Adrenal gland (tissue), 12 donors: ENCODE results near the gene UBALD2. TPM values are rescaled to one million over a fixed set of nuclear protein-coding genes. Genes with fewer than 3 reads are reported as not detected.

ENCODE experiments used
- DNase-seq, 7 donors: peaks; one replicate each; pipeline ENCODE4 v3.0.0-alpha.2; 2019 to 2020
- H3K27ac ChIP-seq, 5 donors: fragments of 200-600 bp; sonication (generic) in 4 of 5; 1 replicate in 3 of 5; 2 replicates in 2 of 5; pipeline versions ENCODE4 v1.5.1 to v1.8.0; 2016 to 2020; ENCODE audit warnings: mild to moderate bottlenecking in 1 of 5
- H3K27me3 ChIP-seq: fragments of 200-600 bp; 2 replicates; pipeline ENCODE4 v1.8.0; 2021
- H3K36me3 ChIP-seq, 2 donors: fragments of 200-600 bp; replicated peaks in 1 of 2; 1 replicate in 1 of 2; 2 replicates in 1 of 2; pipeline versions ENCODE4 v1.5.1 to v1.8.0; 2018 to 2022
- H3K4me1 ChIP-seq, 2 donors: fragments of 200-600 bp; replicated peaks in 1 of 2; 1 replicate in 1 of 2; 2 replicates in 1 of 2; pipeline versions ENCODE4 v1.5.1 to v1.8.0; 2018 to 2021
- H3K4me3 ChIP-seq, 4 donors: fragments of 200-600 bp; sonication (generic) in 3 of 4; one replicate each; pipeline ENCODE4 v1.5.1; 2016 to 2018
- H3K9me3 ChIP-seq, 3 donors: fragments of 200-600 bp; sonication (generic) in 1 of 3; replicated peaks in 1 of 3; 1 replicate in 2 of 3; 2 replicates in 1 of 3; pipeline versions ENCODE4 v1.5.1 to v1.8.0; 2016 to 2021
- CTCF ChIP-seq, 6 experiments: fragments of 450-650 bp in 4 of 6; fragments of 200-600 bp in 2 of 6; sonication (generic) in 1 of 6; IDR thresholded peaks; 1 replicate in 5 of 6; 2 replicates in 1 of 6; pipeline versions ENCODE4 v1.5.1 to v1.8.0; 2016 to 2021; ENCODE audit warnings: antibody characterized with exemption in 6 of 6, mild to moderate bottlenecking in 2 of 6, moderate library complexity in 1 of 6
- POLR2A ChIP-seq, 2 donors: fragments of 450-650 bp; IDR thresholded peaks; one replicate each; pipeline ENCODE4 v1.6.1; 2017; ENCODE audit warnings: antibody characterized with exemption in 2 of 2, mild to moderate bottlenecking in 2 of 2, moderate library complexity in 1 of 2
- WGBS, 4 donors: extraction: QIAGEN DNeasy Blood & Tissue Kit in 2 of 4; methylation state at CpG; one replicate each; pipeline versions ENCODE4 v1.1.5 to v1.1.7; 2013 to 2017; 5-methylcytosine and 5-hydroxymethylcytosine counted together
- intact Hi-C, 2 donors: fragments of 100-400 bp; cut with DNase I; formaldehyde crosslinking; loops; one replicate each; pipeline versions ENCODE4 v1.14.1 to v1.15.0; 2022 to 2023
- polyA plus RNA-seq, 3 donors: library from polyadenylated mRNA; stranded (reverse); fragments of 200-250 nt in 2 of 3; fragments of 350-450 nt in 1 of 3; fragmentation: Illumina TruSeq in 1 of 3; extraction: RNeasy Lipid Tissue Mini Kit (QIAGEN cat#74804) in 1 of 3; gene quantifications; one replicate each; pipeline ENCODE4 v1.2.3, GENCODE V29; 2013 to 2014
- total RNA-seq, 9 donors: library from RNA; depleted of rRNA in 4 of 9; stranded (reverse); fragments of >200 nt in 4 of 9; fragments of 120-200 nt in 1 of 9; fragmentation: NEBNext Ultra II Directional in 1 of 9; extraction: Animal tissue kit (Norgen Biotek cat#: 25700) in 1 of 9; gene quantifications; one replicate each; pipeline versions ENCODE4 v1.1.0 to v1.2.4, GENCODE V29; 2013 to 2023
- donor health status: healthy with polysubstance abuse.
- donor health status: Bipolar disorder and iron deficiency.
- donor health status: DM: yes; HTN: yes; CAD: no.
- donor health status: DM: no; HTN: no; CAD: no.
- donor health status: DM: no; HTN: no; CAD: no.
- donor health status: DM: yes; HTN: yes; CAD: no.

Gene UBALD2
- total and polyA plus RNA-seq, 12 donors: 5.2 to 71.2 (median 14.3) TPM

GRCh38 chr17:76276461-76277299 lies 11.5 kb downstream of the UBALD2 start:
- no peaks in the 10 kb centered on the region for H3K36me3 ChIP-seq
- peaks cover 3 to 15% of the 10 kb centered on the region in 2 donors for H3K4me1 ChIP-seq
- TF ChIP-seq CTCF (IDR thresholded peaks at IDR 0.05) (no peak), POLR2A (IDR thresholded peaks at IDR 0.05) (peak in 1 of 2 donors; percentile 19)
- H3K4me3 ChIP-seq: no peak overlapping the region
- no peaks in the 10 kb centered on the region for H3K9me3 ChIP-seq
- peak overlapping the region in 3 of 5 donors; percentile 19 to 81 (median 44) for H3K27ac ChIP-seq
- DNase-seq: peak in 6 of 7 donors; percentile 61 to 80 (median 72)
- H3K27me3 ChIP-seq: no peaks in the 10 kb centered on the region
- 62 to 80% (median 72%) methylated on average over 16 to 19 of the region's 19 CpGs for WGBS, 4 donors
- intact Hi-C loops: no loop called here

GRCh38 chr17:76277300-76278267 lies 12.4 kb downstream of the UBALD2 start:
- whole genome bisulfite sequencing, 4 donors: 86 to 90% (median 90%) methylated on average over 21 to 31 of the region's 31 CpGs

GRCh38 chr17:76278268-76278908 lies 13.2 kb downstream of the UBALD2 start:
- no peak for DNase-seq
- TF ChIP-seq POLR2A (IDR thresholded peaks at IDR 0.05) (no peak), CTCF (IDR thresholded peaks at IDR 0.05) (no peak)
- intact Hi-C loops: loop anchor here (2.0 kb wide), 2 partner anchors 156 to 158 kb away; no protein-coding TSS in a partner anchor

More at GRCh38 chr17:76277300-76278267, 12.4 kb downstream of the UBALD2 start:
- no peak for DNase-seq
- no peaks in the 10 kb centered on the region for H3K27me3 ChIP-seq
- H3K4me1 ChIP-seq: peaks cover 0 to 6% of the 10 kb centered on the region in 2 donors
- peak overlapping the region in 1 of 5 donors; percentile 81 for H3K27ac ChIP-seq
- no peaks in the 10 kb centered on the region for H3K36me3 ChIP-seq
- TF ChIP-seq POLR2A (IDR thresholded peaks at IDR 0.05): no peak
- TF ChIP-seq CTCF (IDR thresholded peaks at IDR 0.05): no peak
- H3K9me3 ChIP-seq: no peaks in the 10 kb centered on the region
- intact Hi-C loops: loop anchor here (2.0 kb wide), 2 partner anchors 155 to 157 kb away; no protein-coding TSS in a partner anchor
- no peak overlapping the region for H3K4me3 ChIP-seq

More at GRCh38 chr17:76278268-76278908, 13.2 kb downstream of the UBALD2 start:
- no peaks in the 10 kb centered on the region for H3K36me3 ChIP-seq
- no peak overlapping the region for H3K4me3 ChIP-seq
- WGBS, 4 donors: 87 to 90% (median 89%) methylated on average over 7 to 19 of the region's 19 CpGs
- no peaks in the 10 kb centered on the region for H3K27me3 ChIP-seq
- H3K9me3 ChIP-seq: no peaks in the 10 kb centered on the region
- H3K27ac ChIP-seq: no peak overlapping the region
- peaks cover 0 to 5% of the 10 kb centered on the region in 2 donors for H3K4me1 ChIP-seq
